COLO668 (cell line): ENCODE measurements around the gene MSX1.

Source experiments
- DNase-seq: peaks from one replicate; lab custom pipeline; 2025; ENCODE audit not compliant: unreplicated experiment; lab: John Stamatoyannopoulos, UW

Gene MSX1

GRCh38 chr4:4857001-4857808 lies 2.3 kb upstream of the MSX1 start:
- no peak for DNase-seq

GRCh38 chr4:4857809-4858508 lies 1.5 kb upstream of the MSX1 start:
- DNase-seq, result no peak

- DNase-seq, result no peak
These were observed 739 bp upstream of the MSX1 start for GRCh38 chr4:4858527-4859324.

GRCh38 chr4:4859799-4860599 lies 534 bp downstream of the MSX1 start:
- DNase-seq, result peak; percentile 48

GRCh38 chr4:4860600-4861389 lies 1.3 kb downstream of the MSX1 start:
- no peak for DNase-seq

- no peak for DNase-seq
These were observed 2.0 kb downstream of the MSX1 start for GRCh38 chr4:4861390-4862018.

GRCh38 chr4:4862071-4862551 lies 2.6 kb downstream of the MSX1 start:
- DNase-seq, result no peak

GRCh38 chr4:4862665-4863482 lies 3.4 kb downstream of the MSX1 start:
- DNase-seq, result no peak

GRCh38 chr4:4864443-4864939 lies 5.0 kb downstream of the MSX1 start:
- no peak for DNase-seq

- DNase-seq, result no peak
These were observed 5.7 kb downstream of the MSX1 start for GRCh38 chr4:4864940-4865704.

GRCh38 chr4:4865705-4866123 lies 6.2 kb downstream of the MSX1 start:
- no peak for DNase-seq

GRCh38 chr4:4866124-4866865 lies 6.8 kb downstream of the MSX1 start:
- peak; percentile 31 for DNase-seq

- DNase-seq, result no peak
These were observed 7.5 kb downstream of the MSX1 start for GRCh38 chr4:4866866-4867374.

GRCh38 chr4:4867375-4868039 lies 8.0 kb downstream of the MSX1 start:
- DNase-seq, result peak; percentile 43

- no peak for DNase-seq
These were observed 8.7 kb downstream of the MSX1 start for GRCh38 chr4:4868040-4868757.
